HepG2 (cell line): Measurements from ENCODE around the gene IFI35. TPM values are rescaled to one million over a fixed set of nuclear protein-coding genes. Genes with fewer than 3 reads are reported as not detected.

Experiments
- BHLHE40 ChIP-seq: IDR thresholded peaks from 2 replicates; pipeline ENCODE4 v1.6.1; 2011; ENCODE audit warnings: low read length, improper control_type of control experiment
- CENPT ChIP-seq: sonication (generic); formaldehyde crosslinking; IDR thresholded peaks from 2 replicates; pipeline ENCODE4 v1.8.0; 2022; ENCODE audit warnings: low read depth, mild to moderate bottlenecking, moderate library complexity, missing genetic modification reagents
- FOXK2 ChIP-seq: fragments of 450-650 bp; IDR thresholded peaks from 2 replicates; pipeline ENCODE4 v1.6.1; 2016
- HOXA3 ChIP-seq: sonication (generic); formaldehyde crosslinking; IDR thresholded peaks from 2 replicates; pipeline ENCODE4 v1.5.0; 2020; ENCODE audit warnings: missing genetic modification reagents
- KDM1A ChIP-seq: IDR thresholded peaks from 2 replicates; pipeline ENCODE4 v1.6.1; 2016; ENCODE audit warnings: missing compliant biosample characterization
- RBM22 ChIP-seq: fragments of 200-400 bp; formaldehyde crosslinking; optimal IDR thresholded peaks from 2 replicates; pipeline ENCODE3; 2017; ENCODE audit warnings: mild to moderate bottlenecking, low read length, moderate library complexity
- ZNF30 ChIP-seq: sonication (generic); formaldehyde crosslinking; IDR thresholded peaks from 2 replicates; pipeline ENCODE4 v1.5.0; 2020; ENCODE audit warnings: mild to moderate bottlenecking, missing genetic modification reagents
- ZNF317 ChIP-seq: sonication (generic); formaldehyde crosslinking; IDR thresholded peaks from 2 replicates; pipeline ENCODE4 v1.5.0; 2020; ENCODE audit warnings: mild to moderate bottlenecking, missing genetic modification reagents
- ZNF343 ChIP-seq: sonication (generic); formaldehyde crosslinking; IDR thresholded peaks from 2 replicates; pipeline ENCODE4 v1.4.0; 2020; ENCODE audit warnings: mild to moderate bottlenecking, missing genetic modification reagents
- ZNF430 ChIP-seq: sonication (generic); formaldehyde crosslinking; IDR thresholded peaks from 2 replicates; pipeline ENCODE4 v1.9.0; 2021; ENCODE audit warnings: mild to moderate bottlenecking, missing genetic modification reagents
- ZSCAN25 ChIP-seq: sonication (generic); formaldehyde crosslinking; IDR thresholded peaks from 2 replicates; pipeline ENCODE4 v1.8.0; 2022; ENCODE audit warnings: mild to moderate bottlenecking, missing genetic modification reagents
- ZSCAN30 ChIP-seq: sonication (generic); formaldehyde crosslinking; IDR thresholded peaks from 2 replicates; pipeline ENCODE4 v1.5.0; 2020; ENCODE audit warnings: mild to moderate bottlenecking, missing genetic modification reagents
- ZSCAN9 ChIP-seq: IDR thresholded peaks from 2 replicates; pipeline ENCODE4 v1.6.1; 2016; ENCODE audit warnings: borderline replicate concordance
- polyA plus RNA-seq, 8 experiments: library from polyadenylated mRNA; depleted of rRNA in 3 of 8; stranded (reverse) in 7 of 8; unstranded in 1 of 8; fragments of >200 nt; fragmentation: Illumina TruSeq in 4 of 8; extraction: Trizol in 4 of 8; gene quantifications; 2 replicates each; pipeline versions ENCODE4 v1.2.1 to v1.2.3, GENCODE V29; 2011 to 2016; ENCODE audit warnings: low read depth in 4 of 8, missing spikeins in 1 of 8, mixed read lengths in 1 of 8; ENCODE audit not compliant: insufficient read depth in 1 of 8
- total RNA-seq, 5 experiments: library from RNA; depleted of rRNA; stranded (reverse); fragments of >200 nt; fragmentation: Illumina TruSeq; extraction: Trizol; gene quantifications; 2 replicates each; pipeline ENCODE4 v1.2.3, GENCODE V29; 2016; ENCODE audit warnings: low read depth in 1 of 5
- TF ChIP-seq, protein P1 (sequence below): sonication (generic); formaldehyde crosslinking; IDR thresholded peaks from 2 replicates; pipeline ENCODE4 v1.8.0; 2022; ENCODE audit warnings: mild to moderate bottlenecking, missing genetic modification reagents, borderline replicate concordance
- TF ChIP-seq, protein P2 (sequence below): sonication (generic); formaldehyde crosslinking; IDR thresholded peaks from 2 replicates; pipeline ENCODE4 v1.8.1; 2023; ENCODE audit warnings: mild to moderate bottlenecking, inconsistent platforms, moderate library complexity, missing genetic modification reagents, borderline replicate concordance
- TF ChIP-seq, protein P3 (sequence below): sonication (generic); formaldehyde crosslinking; IDR thresholded peaks from 2 replicates; pipeline ENCODE4 v1.9.0; 2022; ENCODE audit warnings: low read depth, missing genetic modification reagents
- TF ChIP-seq, protein P4 (sequence below): IDR thresholded peaks from 2 replicates; pipeline ENCODE4 v1.6.1; 2016
- TF ChIP-seq, protein P5 (sequence below): sonication (generic); formaldehyde crosslinking; IDR thresholded peaks from 2 replicates; pipeline ENCODE4 v1.4.0; 2020; ENCODE audit warnings: missing genetic modification reagents

IFI35 gene
- total and polyA plus RNA-seq, 2 of the 13 experiments (the other 11 are each of a cell fraction or from before 2014, with no cell fraction given): 28.9 to 38.1 TPM

DNA sequence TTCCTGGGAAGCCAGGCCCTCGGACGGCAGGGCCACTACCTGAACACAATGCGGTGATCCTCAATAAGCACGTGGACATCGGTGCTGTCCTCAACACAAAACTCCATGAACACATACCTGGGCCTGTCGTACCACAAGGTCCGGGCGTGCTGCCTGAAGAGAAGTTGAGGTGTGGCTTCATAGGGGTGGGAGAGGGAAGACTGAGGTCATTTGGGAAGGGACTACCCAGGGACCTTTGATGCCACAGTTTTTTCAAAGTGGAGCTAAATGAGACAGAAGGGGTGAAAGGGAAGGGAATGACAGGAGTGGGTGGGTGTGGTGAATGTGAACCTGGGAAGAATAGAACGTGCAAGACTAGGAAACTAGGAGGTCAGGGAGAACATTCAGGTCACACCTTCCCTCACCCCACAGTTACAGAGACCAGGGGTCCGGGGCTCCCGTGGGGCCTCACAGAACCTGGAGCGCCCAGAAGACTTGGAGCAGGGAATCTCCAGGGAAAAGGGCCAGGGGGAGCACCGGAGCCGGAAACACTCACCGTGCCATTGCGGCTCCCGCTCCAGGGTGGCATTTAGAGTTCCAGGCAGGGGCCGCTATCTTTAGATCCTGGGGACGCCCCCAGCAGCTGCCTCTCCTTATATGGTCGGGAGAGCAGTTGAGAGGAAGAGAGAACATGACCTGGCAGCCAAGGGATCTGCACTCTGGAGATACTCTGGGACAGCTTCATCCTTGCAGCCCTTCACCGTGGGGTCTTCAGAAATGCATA lies 26.9 kb upstream of the IFI35 start, which contains the start of gene PTGES3L (continued):
- TF ChIP-seq ZNF30 (CRISPR knock-in tag) (no peak), ZSCAN25 (CRISPR knock-in tag) (no peak), CENPT (no peak), ZNF343 (CRISPR knock-in tag) (no peak), KDM1A (CRISPR knock-in tag) (no peak), BHLHE40 (0 out of 2 replicates have a peak, but pooled peaks have one; percentile 9), ZNF430 (peak; percentile 20; the same call in 1 of the 2 replicates), ZSCAN9 (CRISPR knock-in tag) (no peak), ZNF317 (CRISPR knock-in tag) (peak; percentile 54; the same call in 1 of the 2 replicates), FOXK2 (no peak), RBM22 (no peak), ZSCAN30 (CRISPR knock-in tag) (no peak), HOXA3 (no peak)
- TF ChIP-seq, protein P1, sequence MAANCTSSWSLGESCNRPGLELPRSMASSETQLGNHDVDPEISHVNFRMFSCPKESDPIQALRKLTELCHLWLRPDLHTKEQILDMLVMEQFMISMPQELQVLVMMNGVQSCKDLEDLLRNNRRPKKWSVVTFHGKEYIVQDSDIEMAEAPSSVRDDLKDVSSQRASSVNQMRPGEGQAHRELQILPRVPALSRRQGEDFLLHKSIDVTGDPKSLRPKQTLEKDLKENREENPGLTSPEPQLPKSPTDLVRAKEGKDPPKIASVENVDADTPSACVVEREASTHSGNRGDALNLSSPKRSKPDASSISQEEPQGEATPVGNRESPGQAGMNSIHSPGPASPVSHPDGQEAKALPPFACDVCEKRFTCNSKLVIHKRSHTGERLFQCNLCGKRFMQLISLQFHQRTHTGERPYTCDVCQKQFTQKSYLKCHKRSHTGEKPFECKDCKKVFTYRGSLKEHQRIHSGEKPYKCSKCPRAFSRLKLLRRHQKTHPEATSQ (CRISPR knock-in tag): no peak
- TF ChIP-seq, protein P2, sequence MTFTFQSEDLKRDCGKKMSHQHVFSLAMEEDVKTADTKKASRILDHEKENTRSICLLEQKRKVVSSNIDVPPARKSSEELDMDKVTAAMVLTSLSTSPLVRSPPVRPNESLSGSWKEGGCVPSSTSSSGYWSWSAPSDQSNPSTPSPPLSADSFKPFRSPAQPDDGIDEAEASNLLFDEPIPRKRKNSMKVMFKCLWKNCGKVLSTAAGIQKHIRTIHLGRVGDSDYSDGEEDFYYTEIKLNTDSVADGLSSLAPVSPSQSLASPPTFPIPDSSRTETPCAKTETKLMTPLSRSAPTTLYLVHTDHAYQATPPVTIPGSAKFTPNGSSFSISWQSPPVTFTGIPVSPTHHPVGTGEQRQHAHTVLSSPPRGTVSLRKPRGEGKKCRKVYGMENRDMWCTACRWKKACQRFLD (CRISPR knock-in tag): no peak
- TF ChIP-seq, protein P3, sequence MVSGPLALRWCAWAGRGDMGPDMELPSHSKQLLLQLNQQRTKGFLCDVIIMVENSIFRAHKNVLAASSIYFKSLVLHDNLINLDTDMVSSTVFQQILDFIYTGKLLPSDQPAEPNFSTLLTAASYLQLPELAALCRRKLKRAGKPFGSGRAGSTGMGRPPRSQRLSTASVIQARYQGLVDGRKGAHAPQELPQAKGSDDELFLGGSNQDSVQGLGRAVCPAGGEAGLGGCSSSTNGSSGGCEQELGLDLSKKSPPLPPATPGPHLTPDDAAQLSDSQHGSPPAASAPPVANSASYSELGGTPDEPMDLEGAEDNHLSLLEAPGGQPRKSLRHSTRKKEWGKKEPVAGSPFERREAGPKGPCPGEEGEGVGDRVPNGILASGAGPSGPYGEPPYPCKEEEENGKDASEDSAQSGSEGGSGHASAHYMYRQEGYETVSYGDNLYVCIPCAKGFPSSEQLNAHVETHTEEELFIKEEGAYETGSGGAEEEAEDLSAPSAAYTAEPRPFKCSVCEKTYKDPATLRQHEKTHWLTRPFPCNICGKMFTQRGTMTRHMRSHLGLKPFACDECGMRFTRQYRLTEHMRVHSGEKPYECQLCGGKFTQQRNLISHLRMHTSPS (CRISPR knock-in tag): no peak
- TF ChIP-seq, protein P4, sequence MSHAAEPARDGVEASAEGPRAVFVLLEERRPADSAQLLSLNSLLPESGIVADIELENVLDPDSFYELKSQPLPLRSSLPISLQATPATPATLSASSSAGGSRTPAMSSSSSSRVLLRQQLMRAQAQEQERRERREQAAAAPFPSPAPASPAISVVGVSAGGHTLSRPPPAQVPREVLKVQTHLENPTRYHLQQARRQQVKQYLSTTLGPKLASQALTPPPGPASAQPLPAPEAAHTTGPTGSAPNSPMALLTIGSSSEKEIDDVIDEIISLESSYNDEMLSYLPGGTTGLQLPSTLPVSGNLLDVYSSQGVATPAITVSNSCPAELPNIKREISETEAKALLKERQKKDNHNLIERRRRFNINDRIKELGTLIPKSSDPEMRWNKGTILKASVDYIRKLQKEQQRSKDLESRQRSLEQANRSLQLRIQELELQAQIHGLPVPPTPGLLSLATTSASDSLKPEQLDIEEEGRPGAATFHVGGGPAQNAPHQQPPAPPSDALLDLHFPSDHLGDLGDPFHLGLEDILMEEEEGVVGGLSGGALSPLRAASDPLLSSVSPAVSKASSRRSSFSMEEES: no peak; the same call in 1 of the 2 replicates
- TF ChIP-seq, protein P5, sequence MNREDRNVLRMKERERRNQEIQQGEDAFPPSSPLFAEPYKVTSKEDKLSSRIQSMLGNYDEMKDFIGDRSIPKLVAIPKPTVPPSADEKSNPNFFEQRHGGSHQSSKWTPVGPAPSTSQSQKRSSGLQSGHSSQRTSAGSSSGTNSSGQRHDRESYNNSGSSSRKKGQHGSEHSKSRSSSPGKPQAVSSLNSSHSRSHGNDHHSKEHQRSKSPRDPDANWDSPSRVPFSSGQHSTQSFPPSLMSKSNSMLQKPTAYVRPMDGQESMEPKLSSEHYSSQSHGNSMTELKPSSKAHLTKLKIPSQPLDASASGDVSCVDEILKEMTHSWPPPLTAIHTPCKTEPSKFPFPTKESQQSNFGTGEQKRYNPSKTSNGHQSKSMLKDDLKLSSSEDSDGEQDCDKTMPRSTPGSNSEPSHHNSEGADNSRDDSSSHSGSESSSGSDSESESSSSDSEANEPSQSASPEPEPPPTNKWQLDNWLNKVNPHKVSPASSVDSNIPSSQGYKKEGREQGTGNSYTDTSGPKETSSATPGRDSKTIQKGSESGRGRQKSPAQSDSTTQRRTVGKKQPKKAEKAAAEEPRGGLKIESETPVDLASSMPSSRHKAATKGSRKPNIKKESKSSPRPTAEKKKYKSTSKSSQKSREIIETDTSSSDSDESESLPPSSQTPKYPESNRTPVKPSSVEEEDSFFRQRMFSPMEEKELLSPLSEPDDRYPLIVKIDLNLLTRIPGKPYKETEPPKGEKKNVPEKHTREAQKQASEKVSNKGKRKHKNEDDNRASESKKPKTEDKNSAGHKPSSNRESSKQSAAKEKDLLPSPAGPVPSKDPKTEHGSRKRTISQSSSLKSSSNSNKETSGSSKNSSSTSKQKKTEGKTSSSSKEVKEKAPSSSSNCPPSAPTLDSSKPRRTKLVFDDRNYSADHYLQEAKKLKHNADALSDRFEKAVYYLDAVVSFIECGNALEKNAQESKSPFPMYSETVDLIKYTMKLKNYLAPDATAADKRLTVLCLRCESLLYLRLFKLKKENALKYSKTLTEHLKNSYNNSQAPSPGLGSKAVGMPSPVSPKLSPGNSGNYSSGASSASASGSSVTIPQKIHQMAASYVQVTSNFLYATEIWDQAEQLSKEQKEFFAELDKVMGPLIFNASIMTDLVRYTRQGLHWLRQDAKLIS (CRISPR knock-in tag): no peak
